GM23338 (cell line): ENCODE data around the gene PCDHB12.

ENCODE experiments used
- CREB1 ChIP-seq: fragments of 250-450 bp; sonication (Bioruptor Pico); IDR thresholded peaks from 2 replicates; pipeline ENCODE4 v1.5.0; 2020; ENCODE audit warnings: low read depth, mild to moderate bottlenecking, moderate library complexity
- CTCF ChIP-seq, 2 experiments: fragments of 200-600 bp in 1 of 2; sonication (generic) in 1 of 2; conservative IDR thresholded peaks; 2 replicates each; pipeline versions ENCODE4 v1.5.1 to v1.6.1; 2016 to 2017; ENCODE audit warnings: antibody characterized with exemption in 2 of 2, low read depth in 2 of 2, mild to moderate bottlenecking in 2 of 2, moderate library complexity in 1 of 2
- ETS1 ChIP-seq: IDR thresholded peaks from 2 replicates; pipeline ENCODE4 v1.6.1; 2016; ENCODE audit warnings: antibody characterized with exemption
- EZH2 ChIP-seq: fragments of 200-600 bp; sonication (generic); IDR thresholded peaks from one replicate; pipeline ENCODE4 v1.8.0; 2017; ENCODE audit warnings: antibody characterized with exemption, mild to moderate bottlenecking, low read depth; ENCODE audit not compliant: unreplicated experiment
- EZH2phosphoT487 ChIP-seq: fragments of 200-600 bp; sonication (generic); IDR thresholded peaks from one replicate; pipeline ENCODE4 v1.8.1; 2018; ENCODE audit warnings: antibody characterized with exemption; ENCODE audit not compliant: unreplicated experiment
- JUNB ChIP-seq: IDR thresholded peaks from one replicate; pipeline ENCODE4 v1.6.1; 2016; ENCODE audit warnings: antibody characterized with exemption; ENCODE audit not compliant: unreplicated experiment
- NANOG ChIP-seq: IDR thresholded peaks from 2 replicates; pipeline ENCODE4 v1.6.1; 2016; ENCODE audit warnings: antibody characterized with exemption, borderline replicate concordance
- POLR2AphosphoS5 ChIP-seq: IDR thresholded peaks from 2 replicates; pipeline ENCODE4 v1.6.1; 2016; ENCODE audit warnings: antibody characterized with exemption, low read depth
- REST ChIP-seq: IDR thresholded peaks from one replicate; pipeline ENCODE4 v1.6.1; 2018; ENCODE audit warnings: antibody characterized with exemption; ENCODE audit not compliant: unreplicated experiment
- STAT1 ChIP-seq: IDR thresholded peaks from one replicate; pipeline ENCODE4 v1.6.1; 2016; ENCODE audit warnings: antibody characterized with exemption; ENCODE audit not compliant: unreplicated experiment
- ZNF114 ChIP-seq: fragments of 250-450 bp; sonication (Bioruptor Pico); IDR thresholded peaks from 2 replicates; pipeline ENCODE4 v1.5.0; 2020; ENCODE audit warnings: mild to moderate bottlenecking, moderate library complexity
- ZNF331 ChIP-seq: fragments of 250-450 bp; sonication (Bioruptor Pico); IDR thresholded peaks from 2 replicates; pipeline ENCODE4 v1.5.0; 2020; ENCODE audit warnings: low read depth, mild to moderate bottlenecking, moderate library complexity

DNA sequence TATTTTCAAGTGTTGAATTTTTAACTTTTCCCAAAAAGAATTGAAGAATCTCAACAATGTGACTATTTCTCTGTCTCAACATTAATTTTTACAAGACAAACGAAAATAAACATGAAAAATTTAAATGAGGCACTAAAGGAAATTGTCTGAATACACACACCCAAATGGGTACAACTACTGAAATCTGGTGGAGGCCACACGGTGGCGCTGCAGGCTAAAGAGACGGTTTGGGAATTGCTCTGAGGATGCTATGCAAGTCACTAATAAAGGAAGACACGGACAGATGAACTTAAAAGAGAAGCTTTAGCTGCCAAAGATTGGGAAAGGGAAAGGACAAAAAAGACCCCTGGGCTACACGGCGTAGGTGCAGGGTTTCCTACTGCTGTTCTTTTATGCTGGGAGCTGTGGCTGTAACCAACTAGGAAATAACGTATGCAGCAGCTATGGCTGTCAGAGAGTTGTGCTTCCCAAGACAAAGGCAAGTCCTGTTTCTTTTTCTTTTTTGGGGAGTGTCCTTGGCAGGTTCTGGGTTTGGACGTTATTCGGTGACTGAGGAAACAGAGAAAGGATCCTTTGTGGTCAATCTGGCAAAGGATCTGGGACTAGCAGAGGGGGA is 16.3 kb upstream of the PCDHB12 start, which contains the start of gene PCDHB10:
- TF ChIP-seq CTCF (conservative IDR thresholded peaks at IDR 0.05; ENCODE audit: low read depth in 2 of 2) (peak; percentile 93 to 99), POLR2AphosphoS5 (no peak), ETS1 (no peak), EZH2 (no peak), NANOG (no peak), CREB1 (CRISPR knock-in tag) (no peak), EZH2phosphoT487 (no peak), ZNF114 (CRISPR knock-in tag) (no peak), JUNB (no peak), REST (no peak), ZNF331 (CRISPR knock-in tag) (no peak), STAT1 (no peak)
